Glomerular visceral epithelial cell (primary cell): ENCODE measurements around the gene OAS1.

Experiments used
- DNase-seq: peaks from one replicate; pipeline ENCODE4 v3.0.0-alpha.2; 2016; ENCODE audit errors: extremely low spot score

Gene OAS1

GRCh38 chr12:112906712-112907414, at the start of gene OAS1:
OAS1 (plus strand) TSS chr12:112906962; CDS start chr12:112907040, 78 bp downstream.
- peak; percentile 63 for DNase-seq

- DNase-seq: no peak
Measured at GRCh38 chr12:112859291-112859690, 47.5 kb upstream of the OAS1 start.

- DNase-seq: no peak
Measured at GRCh38 chr12:112860181-112860580, 46.6 kb upstream of the OAS1 start.

GRCh38 chr12:112861284-112861683, 45.5 kb upstream of the OAS1 start:
- DNase-seq: no peak

- DNase-seq: no peak
Measured at GRCh38 chr12:112862636-112863290, 44.0 kb upstream of the OAS1 start.

GRCh38 chr12:112868459-112869041, 38.2 kb upstream of the OAS1 start:
- no peak for DNase-seq

- no peak for DNase-seq
Measured at GRCh38 chr12:112869091-112869490, 37.7 kb upstream of the OAS1 start.

GRCh38 chr12:112869778-112870177, 37.0 kb upstream of the OAS1 start:
- DNase-seq: no peak

GRCh38 chr12:112870267-112870980, 36.3 kb upstream of the OAS1 start:
- no peak for DNase-seq

- no peak for DNase-seq
Measured at GRCh38 chr12:112875608-112876007, 31.2 kb upstream of the OAS1 start.

GRCh38 chr12:112876506-112876905, 30.3 kb upstream of the OAS1 start:
- no peak for DNase-seq

- no peak for DNase-seq
Measured at GRCh38 chr12:112877006-112877405, 29.8 kb upstream of the OAS1 start.

- DNase-seq: no peak
Measured at GRCh38 chr12:112878488-112878887, 28.3 kb upstream of the OAS1 start.

GRCh38 chr12:112879191-112879705, 27.5 kb upstream of the OAS1 start:
- DNase-seq: no peak

GRCh38 chr12:112881602-112882001, 25.2 kb upstream of the OAS1 start:
- DNase-seq: no peak

- DNase-seq: no peak
Measured at GRCh38 chr12:112885236-112885635, 21.5 kb upstream of the OAS1 start.

GRCh38 chr12:112887550-112887949, 19.2 kb upstream of the OAS1 start:
- no peak for DNase-seq

GRCh38 chr12:112891093-112892024, 15.4 kb upstream of the OAS1 start:
- DNase-seq: no peak

GRCh38 chr12:112892856-112893255, 13.9 kb upstream of the OAS1 start:
- no peak for DNase-seq

- DNase-seq: no peak
Measured at GRCh38 chr12:112894128-112894527, 12.6 kb upstream of the OAS1 start.

- no peak for DNase-seq
Measured at GRCh38 chr12:112898380-112898779, 8.4 kb upstream of the OAS1 start.
